Amniotic stem cell (primary cell): Measurements from ENCODE around the gene BTBD2.

Experiments used
- DNase-seq: peaks from one replicate; lab custom pipeline; 2025; lab: John Stamatoyannopoulos, UW

The BTBD2 gene

GRCh38 chr19:1985588-1986356 is 29.7 kb downstream of the BTBD2 start:
- DNase-seq = no peak

DNA sequence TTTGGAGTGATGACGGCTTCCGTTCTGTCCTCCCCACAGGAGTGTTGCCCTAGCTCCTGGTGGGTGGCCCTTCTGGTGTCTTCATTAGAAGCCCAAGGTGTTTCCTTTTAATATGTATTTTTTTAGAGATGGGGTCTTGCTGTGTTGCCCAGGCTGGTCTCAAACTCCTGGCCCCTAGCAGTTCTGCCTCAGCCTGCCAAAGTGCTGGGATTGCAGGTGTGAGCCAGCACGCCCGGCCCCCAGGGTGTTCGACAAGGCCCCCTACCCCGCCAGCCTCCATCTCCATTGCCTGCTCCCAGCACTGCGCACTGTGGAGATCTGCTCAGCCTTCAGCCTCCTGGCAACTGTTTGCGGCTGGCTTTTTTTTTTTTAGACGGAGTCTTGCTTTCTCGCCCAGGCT is 31.2 kb downstream of the BTBD2 start:
- DNase-seq = no peak

GRCh38 chr19:1981253-1981652 is 34.3 kb downstream of the BTBD2 start:
- DNase-seq = no peak

DNA sequence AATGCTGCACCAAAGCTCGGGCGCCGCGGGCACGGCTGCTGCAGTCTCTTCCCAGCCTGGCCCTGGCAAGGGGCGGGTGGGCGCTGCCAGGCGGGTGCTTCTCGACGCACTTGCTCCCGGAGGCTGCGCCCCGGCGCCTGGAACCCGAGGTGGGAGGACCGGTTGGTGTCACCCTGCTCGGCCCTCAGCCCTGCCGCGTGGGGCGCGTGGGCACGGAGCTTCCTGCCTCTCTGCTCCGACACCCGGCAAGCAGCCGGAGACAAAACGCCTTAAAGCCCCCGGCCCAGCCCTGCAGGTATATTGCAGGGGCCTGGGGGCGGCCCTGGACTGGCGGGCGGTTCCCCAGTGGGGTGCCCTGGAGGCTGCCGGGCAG is 34.7 kb downstream of the BTBD2 start:
- DNase-seq = no peak

- no peak for DNase-seq
These were observed 35.3 kb downstream of the BTBD2 start for GRCh38 chr19:1980091-1980808.

DNA sequence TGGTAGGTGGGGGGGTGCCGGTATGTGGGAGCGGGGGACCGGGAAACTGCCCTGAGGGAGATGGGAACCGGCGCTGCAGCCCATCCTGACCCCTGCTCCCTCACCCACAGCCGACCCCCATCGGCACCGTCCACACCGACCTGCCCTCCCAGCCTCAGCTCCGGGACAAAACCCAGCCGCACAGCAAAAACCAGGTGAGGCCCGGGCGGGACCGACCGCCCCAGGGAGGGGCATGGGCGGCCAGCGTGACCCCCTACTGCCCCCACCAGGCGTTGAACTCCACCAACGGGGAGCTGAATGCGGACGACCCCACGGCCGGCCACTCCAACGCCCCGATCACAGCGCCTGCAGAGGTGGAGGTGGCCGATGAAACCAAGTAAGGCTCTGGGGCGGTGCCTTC is 35.9 kb downstream of the BTBD2 start:
- DNase-seq = no peak

GRCh38 chr19:1979017-1979416 is 36.5 kb downstream of the BTBD2 start:
- no peak for DNase-seq

DNA sequence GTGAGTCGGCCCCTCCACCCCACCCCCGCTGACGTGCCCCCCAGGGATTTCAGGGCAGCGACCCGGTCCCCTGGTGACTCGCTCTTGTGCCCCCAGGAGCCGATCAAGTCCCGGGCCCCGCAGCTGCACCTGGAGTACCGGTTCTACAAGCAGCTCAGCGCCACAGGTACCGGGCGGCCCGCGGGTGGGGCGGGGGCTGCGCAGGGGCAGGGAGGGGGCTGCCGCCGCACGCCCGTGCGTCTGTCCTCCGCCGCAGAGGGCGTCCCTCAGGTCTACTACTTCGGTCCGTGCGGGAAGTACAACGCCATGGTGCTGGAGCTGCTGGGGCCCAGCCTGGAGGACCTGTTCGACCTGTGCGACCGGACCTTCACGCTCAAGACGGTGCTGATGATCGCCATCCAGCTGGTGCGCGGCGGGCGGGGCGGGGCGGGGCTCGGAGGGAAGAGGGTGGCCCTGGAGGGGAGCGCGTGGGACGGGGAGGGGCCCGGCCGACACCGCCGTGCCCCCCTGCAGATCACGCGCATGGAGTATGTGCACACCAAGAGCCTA is 37.1 kb downstream of the BTBD2 start:
- DNase-seq = no peak

- DNase-seq = no peak
These were observed 38.4 kb downstream of the BTBD2 start for GRCh38 chr19:1977120-1977519.

GRCh38 chr19:1975162-1975480 is 40.4 kb downstream of the BTBD2 start:
- DNase-seq = no peak

- DNase-seq = no peak
These were observed 40.9 kb downstream of the BTBD2 start for GRCh38 chr19:1974381-1975161.

DNA sequence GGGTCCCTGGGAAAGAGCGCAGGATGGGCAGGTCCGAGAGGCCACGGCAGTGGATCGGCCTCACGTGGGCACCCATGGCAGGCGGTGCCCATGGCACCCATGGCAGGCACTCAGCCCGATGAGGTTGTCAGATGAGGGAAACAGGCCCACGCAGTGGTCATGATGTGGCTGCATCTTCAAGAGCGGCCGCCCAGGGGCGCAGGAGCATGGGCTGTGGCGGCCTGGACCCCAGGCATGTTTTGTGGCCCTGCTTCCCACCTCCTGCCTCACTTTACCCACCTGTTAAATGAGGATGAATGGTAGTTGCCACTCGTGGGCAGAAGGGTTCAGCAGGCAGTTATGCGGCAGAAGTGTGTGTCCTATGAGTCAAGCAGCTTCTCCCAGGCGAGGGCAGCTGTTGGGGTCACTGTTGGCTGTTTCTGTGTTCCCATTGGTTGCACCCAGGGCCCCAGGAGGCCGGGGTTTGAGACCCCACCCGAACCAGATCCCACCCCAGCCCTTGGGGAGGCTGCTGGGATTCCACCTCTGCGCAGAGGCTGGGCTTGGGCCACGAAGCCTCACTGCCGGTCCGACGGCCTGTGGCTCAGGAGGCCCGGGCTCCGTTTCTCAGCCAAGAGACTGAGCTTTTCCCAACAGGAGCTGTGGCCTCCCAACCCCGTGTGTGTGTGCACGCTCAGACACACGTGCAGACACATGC is 44.6 kb downstream of the BTBD2 start:
- no peak for DNase-seq

DNA sequence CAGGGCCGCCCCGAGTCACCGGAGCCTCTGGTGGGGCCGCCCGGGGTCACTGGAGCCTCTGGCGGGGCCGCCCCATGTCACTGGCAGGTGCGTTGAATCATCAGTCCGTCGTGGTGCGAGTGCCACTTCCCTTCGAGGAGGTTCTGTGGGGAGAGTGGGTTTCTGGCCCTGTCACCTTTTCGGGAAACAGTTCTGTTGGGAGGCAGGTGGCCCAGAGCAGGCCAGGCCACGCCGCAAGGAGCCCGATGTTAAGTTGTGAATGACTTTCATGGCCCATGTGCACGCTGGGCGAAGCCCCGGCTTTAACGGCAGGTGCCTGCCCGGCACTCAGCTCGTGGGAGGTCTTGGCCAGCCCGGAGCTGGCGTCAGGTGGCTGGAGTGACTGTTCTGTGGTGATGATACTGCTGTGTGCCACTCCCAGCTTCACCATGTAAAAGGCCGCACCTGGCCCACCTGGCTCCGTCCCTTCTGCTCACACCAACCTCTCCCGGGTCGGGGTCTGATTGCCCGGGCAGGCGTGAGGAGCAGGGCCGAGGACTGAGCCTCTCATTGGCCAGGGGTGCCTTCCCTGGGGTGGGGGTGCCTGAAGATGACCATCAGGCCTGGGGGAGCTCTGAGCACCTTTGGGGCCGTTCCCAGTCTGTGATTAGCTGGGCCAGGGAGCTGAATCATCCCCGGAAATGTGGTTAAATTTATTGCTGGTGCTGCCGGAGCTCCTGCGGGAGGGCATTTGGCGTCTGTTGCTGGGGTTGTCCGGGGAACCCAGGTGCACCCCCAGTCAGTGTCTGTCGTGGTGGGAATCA is 45.3 kb downstream of the BTBD2 start:
- no peak for DNase-seq

DNA sequence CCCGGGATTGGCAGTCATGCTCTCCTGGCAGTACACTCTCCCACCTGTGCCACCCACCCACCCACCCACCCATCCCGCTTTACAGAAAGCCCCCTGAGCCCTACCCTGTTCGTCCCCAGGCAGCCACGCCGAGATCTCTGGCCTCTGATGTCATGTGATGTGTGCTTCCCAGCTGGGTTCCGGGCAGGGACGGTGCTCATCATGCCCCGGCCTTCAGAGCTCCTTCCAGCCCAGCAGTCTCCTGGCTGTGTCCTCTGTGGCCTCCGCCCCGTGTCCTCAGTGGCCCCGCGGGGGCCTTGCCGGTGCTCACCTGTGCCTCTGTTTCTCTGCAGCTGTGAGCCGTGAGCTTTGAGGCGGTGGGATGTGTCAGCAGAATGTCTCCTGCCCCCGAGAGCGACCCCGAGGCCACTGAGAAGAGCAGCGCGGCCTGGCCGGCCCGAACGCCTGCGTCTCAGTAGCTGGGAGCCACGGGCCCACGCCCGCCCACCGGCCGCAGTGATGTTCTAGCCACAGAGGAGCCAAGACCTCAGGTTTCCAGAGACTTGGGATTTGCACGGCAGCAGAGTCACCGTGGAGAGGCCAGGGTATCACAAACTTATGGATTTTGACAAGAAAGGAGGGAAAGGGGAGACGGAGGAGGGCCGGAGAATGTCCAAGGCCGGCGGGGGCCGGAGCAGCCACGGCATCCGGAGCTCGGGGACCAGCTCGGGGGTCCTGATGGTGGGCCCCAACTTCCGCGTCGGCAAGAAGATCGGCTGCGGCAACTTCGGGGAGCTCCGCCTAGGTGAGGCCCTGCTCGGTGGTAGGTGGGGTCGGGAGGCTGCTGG is 46.1 kb downstream of the BTBD2 start:
- DNase-seq = no peak

- DNase-seq = no peak
These were observed 47.0 kb downstream of the BTBD2 start for GRCh38 chr19:1968279-1969175.

GRCh38 chr19:1967087-1967608 is 48.4 kb downstream of the BTBD2 start:
- no peak for DNase-seq

DNA sequence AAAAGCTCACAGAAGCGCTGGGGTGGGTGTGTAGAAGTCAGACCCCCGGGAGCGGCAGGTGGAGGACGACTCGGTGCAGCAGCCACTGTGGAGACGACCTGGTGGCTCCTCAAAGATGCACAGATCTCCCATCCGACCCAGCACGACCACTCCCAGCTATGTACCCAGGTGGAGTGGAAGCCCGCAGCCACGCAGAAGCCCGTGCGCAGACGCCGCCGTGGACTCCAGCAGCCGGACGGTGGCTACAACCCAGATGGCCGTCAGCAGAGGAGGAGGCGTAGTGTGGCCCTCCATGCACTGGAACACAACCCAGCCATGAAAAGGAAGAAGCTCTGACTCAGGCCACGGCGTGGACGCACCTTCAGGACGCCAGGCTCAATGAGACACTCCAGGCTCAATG is 52.8 kb downstream of the BTBD2 start:
- DNase-seq = no peak

- DNase-seq = no peak
These were observed 54.3 kb downstream of the BTBD2 start for GRCh38 chr19:1961000-1961883.
